Stimulated activated naive CD8-positive, alpha-beta T cell treated with anti-CD3 and anti-CD28 coated beads, Interleukin-15, amount 100 ng/mL, for 72 hours (primary cell): Measurements from ENCODE around the gene CAPZA2.

ENCODE experiments used
- ATAC-seq: fragments of 150-1000 bp; cut with Tn5 transposase; 2 replicates; pipeline ENCODE4 v1.10.0; 2021; ENCODE audit warnings: mild to moderate bottlenecking, moderate library complexity
- DNase-seq, 2 donors: peaks; one replicate each; pipeline ENCODE4 v3.0.0; 2021 to 2022
- H3K27ac Mint-ChIP-seq, 2 donors: one replicate each; pipeline ENCODE4 v1.8.0; 2022; ENCODE audit warnings: mild to moderate bottlenecking in 2 of 2, mixed read lengths in 2 of 2, moderate library complexity in 2 of 2
- H3K27me3 Mint-ChIP-seq: one replicate; pipeline ENCODE4 v1.8.0; 2022; ENCODE audit warnings: mixed read lengths
- H3K4me1 Mint-ChIP-seq: one replicate; pipeline ENCODE4 v1.8.0; 2022; ENCODE audit warnings: mild to moderate bottlenecking, mixed read lengths
- H3K4me3 Mint-ChIP-seq, 2 donors: one replicate each; pipeline ENCODE4 v1.8.0; 2022; ENCODE audit warnings: mild to moderate bottlenecking in 2 of 2, mixed read lengths in 2 of 2, moderate library complexity in 1 of 2
- H3K9me3 Mint-ChIP-seq, 2 donors: one replicate each; pipeline ENCODE4 v1.8.0; 2022; ENCODE audit warnings: mixed read lengths in 2 of 2

The CAPZA2 gene

GRCh38 chr7:116842371-116842770 lies 20.0 kb upstream of the CAPZA2 start:
- peaks cover 20% of the 10 kb centered on the region for H3K27me3 Mint-ChIP-seq
- DNase-seq (no peak), ATAC-seq (no peak)
- peaks cover 6% of the 10 kb centered on the region for H3K4me1 Mint-ChIP-seq
- no peak overlapping the region for H3K27ac Mint-ChIP-seq
- no peaks in the 10 kb centered on the region for H3K9me3 Mint-ChIP-seq
- H3K4me3 Mint-ChIP-seq = no peak overlapping the region

- Mint-ChIP-seq H3K27ac (no peak overlapping the region), H3K4me3 (peak overlapping the region; percentile 17 to 45), H3K9me3 (no peaks in the 10 kb centered on the region), H3K4me1 (peaks cover 6% of the 10 kb centered on the region), H3K27me3 (peaks cover 20% of the 10 kb centered on the region)
- DNase-seq (no peak), ATAC-seq (no peak)
Measured at GRCh38 chr7:116843378-116843777, 19.0 kb upstream of the CAPZA2 start.

GRCh38 chr7:116851175-116851574 lies 11.2 kb upstream of the CAPZA2 start:
- H3K4me3 Mint-ChIP-seq = no peak overlapping the region
- no peak for DNase-seq
- peaks cover 23% of the 10 kb centered on the region for H3K27me3 Mint-ChIP-seq
- no peaks in the 10 kb centered on the region for H3K4me1 Mint-ChIP-seq
- H3K9me3 Mint-ChIP-seq = no peaks in the 10 kb centered on the region
- H3K27ac Mint-ChIP-seq = no peak overlapping the region
- no peak for ATAC-seq

- Mint-ChIP-seq H3K27me3 (peaks cover 23% of the 10 kb centered on the region), H3K9me3 (no peaks in the 10 kb centered on the region), H3K27ac (no peak overlapping the region), H3K4me1 (no peaks in the 10 kb centered on the region), H3K4me3 (no peak overlapping the region)
- no peak for ATAC-seq
- DNase-seq = no peak
Measured at GRCh38 chr7:116851671-116852070, 10.7 kb upstream of the CAPZA2 start.

- Mint-ChIP-seq H3K4me1 (peaks cover under 1% of the 10 kb centered on the region), H3K27me3 (peaks cover 38% of the 10 kb centered on the region), H3K4me3 (no peak overlapping the region), H3K27ac (no peak overlapping the region), H3K9me3 (no peaks in the 10 kb centered on the region)
- no peak for DNase-seq
- no peak for ATAC-seq
Measured at GRCh38 chr7:116854132-116854531, 8.3 kb upstream of the CAPZA2 start.

- H3K9me3 Mint-ChIP-seq = no peaks in the 10 kb centered on the region
- H3K27ac Mint-ChIP-seq = no peak overlapping the region
- DNase-seq (no peak), ATAC-seq (no peak)
- peaks cover 11% of the 10 kb centered on the region for H3K4me1 Mint-ChIP-seq
- H3K27me3 Mint-ChIP-seq = peaks cover 27% of the 10 kb centered on the region
- H3K4me3 Mint-ChIP-seq = no peak overlapping the region
Measured at GRCh38 chr7:116857052-116857451, 5.3 kb upstream of the CAPZA2 start.

- ATAC-seq (no peak), DNase-seq (no peak)
- Mint-ChIP-seq H3K27me3 (peaks cover 27% of the 10 kb centered on the region), H3K4me1 (peaks cover 20% of the 10 kb centered on the region), H3K27ac (no peak overlapping the region), H3K4me3 (no peak overlapping the region), H3K9me3 (no peaks in the 10 kb centered on the region)
Measured at GRCh38 chr7:116859323-116859722, 3.1 kb upstream of the CAPZA2 start.

GRCh38 chr7:116861717-116862116 lies 670 bp upstream of the CAPZA2 start:
- peaks cover 22% of the 10 kb centered on the region for H3K27me3 Mint-ChIP-seq

GRCh38 chr7:116862951-116863670 lies 724 bp downstream of the CAPZA2 start:
- Mint-ChIP-seq H3K27ac (peak overlapping the region; percentile 95 to 100), H3K9me3 (no peaks in the 10 kb centered on the region), H3K4me1 (peaks cover 51% of the 10 kb centered on the region), H3K4me3 (peak overlapping the region; percentile 93 to 100), H3K27me3 (peaks cover 13% of the 10 kb centered on the region)
- DNase-seq (no peak), ATAC-seq (no peak)

More at GRCh38 chr7:116861717-116862116, 670 bp upstream of the CAPZA2 start:
- no peak for DNase-seq
- Mint-ChIP-seq H3K27ac (peak overlapping the region; percentile 27 to 70), H3K4me3 (peak overlapping the region; percentile 85 to 100), H3K9me3 (no peaks in the 10 kb centered on the region), H3K4me1 (peaks cover 37% of the 10 kb centered on the region)
- ATAC-seq = no peak

- no peak for DNase-seq
- H3K4me1 Mint-ChIP-seq = peaks cover 53% of the 10 kb centered on the region
- H3K27ac Mint-ChIP-seq = peak overlapping the region in 1 of 2 donors; percentile 82
- H3K27me3 Mint-ChIP-seq = peaks cover 7% of the 10 kb centered on the region
- H3K4me3 Mint-ChIP-seq = peak overlapping the region; percentile 93 to 100
- no peak for ATAC-seq
- no peaks in the 10 kb centered on the region for H3K9me3 Mint-ChIP-seq
Measured at GRCh38 chr7:116863936-116864500, 1.6 kb downstream of the CAPZA2 start.

- no peaks in the 10 kb centered on the region for H3K27me3 Mint-ChIP-seq
- H3K27ac Mint-ChIP-seq = peak overlapping the region in 1 of 2 donors; percentile 49
- H3K4me1 Mint-ChIP-seq = peaks cover 72% of the 10 kb centered on the region
- H3K4me3 Mint-ChIP-seq = no peak overlapping the region
- ATAC-seq (no peak), DNase-seq (no peak)
- no peaks in the 10 kb centered on the region for H3K9me3 Mint-ChIP-seq
Measured at GRCh38 chr7:116871061-116871700, 8.8 kb downstream of the CAPZA2 start.

- H3K27ac Mint-ChIP-seq = peak overlapping the region; percentile 21 to 50
- peaks cover 65% of the 10 kb centered on the region for H3K4me1 Mint-ChIP-seq
- peak overlapping the region; percentile 55 to 56 for H3K4me3 Mint-ChIP-seq
- H3K27me3 Mint-ChIP-seq = no peaks in the 10 kb centered on the region
- no peaks in the 10 kb centered on the region for H3K9me3 Mint-ChIP-seq
- ATAC-seq (no peak), DNase-seq (no peak)
Measured at GRCh38 chr7:116872026-116872425, 9.6 kb downstream of the CAPZA2 start.

- Mint-ChIP-seq H3K27me3 (no peaks in the 10 kb centered on the region), H3K27ac (no peak overlapping the region), H3K9me3 (no peaks in the 10 kb centered on the region), H3K4me3 (no peak overlapping the region), H3K4me1 (peaks cover 52% of the 10 kb centered on the region)
- ATAC-seq (no peak), DNase-seq (no peak)
Measured at GRCh38 chr7:116873619-116874018, 11.2 kb downstream of the CAPZA2 start.

GRCh38 chr7:116876664-116877442 lies 14.5 kb downstream of the CAPZA2 start:
- H3K4me1 Mint-ChIP-seq = peaks cover 27% of the 10 kb centered on the region
- H3K4me3 Mint-ChIP-seq = no peak overlapping the region
- DNase-seq = no peak
- H3K9me3 Mint-ChIP-seq = no peaks in the 10 kb centered on the region
- H3K27me3 Mint-ChIP-seq = no peaks in the 10 kb centered on the region
- ATAC-seq = no peak
- no peak overlapping the region for H3K27ac Mint-ChIP-seq

- H3K4me1 Mint-ChIP-seq = peaks cover 23% of the 10 kb centered on the region
- no peak overlapping the region for H3K4me3 Mint-ChIP-seq
- DNase-seq = no peak
- no peak for ATAC-seq
- no peak overlapping the region for H3K27ac Mint-ChIP-seq
- H3K9me3 Mint-ChIP-seq = no peaks in the 10 kb centered on the region
- H3K27me3 Mint-ChIP-seq = no peaks in the 10 kb centered on the region
Measured at GRCh38 chr7:116877443-116878217, 15.2 kb downstream of the CAPZA2 start.
